ENCODE data around the gene TSR1.

The TSR1 gene

GRCh38 chr17:2377659-2378058, 41.4 kb upstream of the TSR1 start:
- Histone ChIP-seq H3K4me3 (ENCODE audit: insufficient read depth, low read depth, low read length, poor library complexity, severe bottlenecking) (no peak overlapping the region), H3K9me3 (ENCODE audit: control insufficient read depth, low read length) (no peaks in the 10 kb centered on the region), H3K4me1 (ENCODE audit: control insufficient read depth, insufficient read depth, low read length, poor library complexity, severe bottlenecking) (no peaks in the 10 kb centered on the region), H3K27me3 (replicated peaks; ENCODE audit: control insufficient read depth, insufficient read depth, low read length, poor library complexity, severe bottlenecking) (no peaks in the 10 kb centered on the region), H3K27ac (ENCODE audit: insufficient read depth, low read length, poor library complexity, severe bottlenecking) (no peak overlapping the region), H3K36me3 (ENCODE audit: control insufficient read depth, insufficient read depth, low read length) (peaks cover 28% of the 10 kb centered on the region)
- no peak for DNase-seq

- Histone ChIP-seq H3K27me3 (replicated peaks; ENCODE audit: control insufficient read depth, insufficient read depth, low read length, poor library complexity, severe bottlenecking) (no peaks in the 10 kb centered on the region), H3K4me3 (ENCODE audit: insufficient read depth, low read depth, low read length, poor library complexity, severe bottlenecking) (no peak overlapping the region), H3K36me3 (ENCODE audit: control insufficient read depth, insufficient read depth, low read length) (peaks cover 32% of the 10 kb centered on the region), H3K27ac (ENCODE audit: insufficient read depth, low read length, poor library complexity, severe bottlenecking) (no peak overlapping the region), H3K4me1 (ENCODE audit: control insufficient read depth, insufficient read depth, low read length, poor library complexity, severe bottlenecking) (no peaks in the 10 kb centered on the region), H3K9me3 (ENCODE audit: control insufficient read depth, low read length) (no peaks in the 10 kb centered on the region)
- DNase-seq, result no peak
Measured at GRCh38 chr17:2376107-2376506, 39.9 kb upstream of the TSR1 start.

GRCh38 chr17:2375406-2375805, 39.1 kb upstream of the TSR1 start:
- no peaks in the 10 kb centered on the region for H3K4me1 ChIP-seq (ENCODE audit: control insufficient read depth, insufficient read depth, low read length, poor library complexity, severe bottlenecking)
- DNase-seq, result no peak
- no peak overlapping the region for H3K4me3 ChIP-seq (ENCODE audit: insufficient read depth, low read depth, low read length, poor library complexity, severe bottlenecking)
- H3K27me3 ChIP-seq (replicated peaks; ENCODE audit: control insufficient read depth, insufficient read depth, low read length, poor library complexity, severe bottlenecking), result no peaks in the 10 kb centered on the region
- H3K9me3 ChIP-seq (ENCODE audit: control insufficient read depth, low read length), result no peaks in the 10 kb centered on the region
- H3K27ac ChIP-seq (ENCODE audit: insufficient read depth, low read length, poor library complexity, severe bottlenecking), result no peak overlapping the region
- H3K36me3 ChIP-seq (ENCODE audit: control insufficient read depth, insufficient read depth, low read length), result peaks cover 32% of the 10 kb centered on the region

GRCh38 chr17:2374549-2375285, 38.5 kb upstream of the TSR1 start:
- Histone ChIP-seq H3K4me1 (ENCODE audit: control insufficient read depth, insufficient read depth, low read length, poor library complexity, severe bottlenecking) (no peaks in the 10 kb centered on the region), H3K27me3 (replicated peaks; ENCODE audit: control insufficient read depth, insufficient read depth, low read length, poor library complexity, severe bottlenecking) (no peaks in the 10 kb centered on the region), H3K9me3 (ENCODE audit: control insufficient read depth, low read length) (no peaks in the 10 kb centered on the region), H3K36me3 (ENCODE audit: control insufficient read depth, insufficient read depth, low read length) (peaks cover 27% of the 10 kb centered on the region), H3K27ac (ENCODE audit: insufficient read depth, low read length, poor library complexity, severe bottlenecking) (no peak overlapping the region), H3K4me3 (ENCODE audit: insufficient read depth, low read depth, low read length, poor library complexity, severe bottlenecking) (no peak overlapping the region)
- DNase-seq, result no peak

GRCh38 chr17:2373179-2373578, 36.9 kb upstream of the TSR1 start:
- no peaks in the 10 kb centered on the region for H3K4me1 ChIP-seq (ENCODE audit: control insufficient read depth, insufficient read depth, low read length, poor library complexity, severe bottlenecking)
- no peak for DNase-seq
- H3K9me3 ChIP-seq (ENCODE audit: control insufficient read depth, low read length), result no peaks in the 10 kb centered on the region
- H3K27ac ChIP-seq (ENCODE audit: insufficient read depth, low read length, poor library complexity, severe bottlenecking), result no peak overlapping the region
- H3K36me3 ChIP-seq (ENCODE audit: control insufficient read depth, insufficient read depth, low read length), result peaks cover 27% of the 10 kb centered on the region
- H3K27me3 ChIP-seq (replicated peaks; ENCODE audit: control insufficient read depth, insufficient read depth, low read length, poor library complexity, severe bottlenecking), result no peaks in the 10 kb centered on the region
- H3K4me3 ChIP-seq (ENCODE audit: insufficient read depth, low read depth, low read length, poor library complexity, severe bottlenecking), result no peak overlapping the region

GRCh38 chr17:2372681-2373080, 36.4 kb upstream of the TSR1 start:
- H3K9me3 ChIP-seq (ENCODE audit: control insufficient read depth, low read length), result no peaks in the 10 kb centered on the region
- no peak overlapping the region for H3K27ac ChIP-seq (ENCODE audit: insufficient read depth, low read length, poor library complexity, severe bottlenecking)
- H3K4me3 ChIP-seq (ENCODE audit: insufficient read depth, low read depth, low read length, poor library complexity, severe bottlenecking), result no peak overlapping the region
- peaks cover 27% of the 10 kb centered on the region for H3K36me3 ChIP-seq (ENCODE audit: control insufficient read depth, insufficient read depth, low read length)
- H3K4me1 ChIP-seq (ENCODE audit: control insufficient read depth, insufficient read depth, low read length, poor library complexity, severe bottlenecking), result no peaks in the 10 kb centered on the region
- no peak for DNase-seq
- H3K27me3 ChIP-seq (replicated peaks; ENCODE audit: control insufficient read depth, insufficient read depth, low read length, poor library complexity, severe bottlenecking), result no peaks in the 10 kb centered on the region

- Histone ChIP-seq H3K27me3 (replicated peaks; ENCODE audit: control insufficient read depth, insufficient read depth, low read length, poor library complexity, severe bottlenecking) (no peaks in the 10 kb centered on the region), H3K4me1 (ENCODE audit: control insufficient read depth, insufficient read depth, low read length, poor library complexity, severe bottlenecking) (no peaks in the 10 kb centered on the region), H3K36me3 (ENCODE audit: control insufficient read depth, insufficient read depth, low read length) (peaks cover 27% of the 10 kb centered on the region), H3K4me3 (ENCODE audit: insufficient read depth, low read depth, low read length, poor library complexity, severe bottlenecking) (no peak overlapping the region), H3K9me3 (ENCODE audit: control insufficient read depth, low read length) (no peaks in the 10 kb centered on the region), H3K27ac (ENCODE audit: insufficient read depth, low read length, poor library complexity, severe bottlenecking) (no peak overlapping the region)
- no peak for DNase-seq
Measured at GRCh38 chr17:2372180-2372579, 35.9 kb upstream of the TSR1 start.

GRCh38 chr17:2371183-2372130, 35.2 kb upstream of the TSR1 start:
- Histone ChIP-seq H3K4me3 (ENCODE audit: insufficient read depth, low read depth, low read length, poor library complexity, severe bottlenecking) (no peak overlapping the region), H3K4me1 (ENCODE audit: control insufficient read depth, insufficient read depth, low read length, poor library complexity, severe bottlenecking) (no peaks in the 10 kb centered on the region), H3K27ac (ENCODE audit: insufficient read depth, low read length, poor library complexity, severe bottlenecking) (no peak overlapping the region), H3K36me3 (ENCODE audit: control insufficient read depth, insufficient read depth, low read length) (peaks cover 28% of the 10 kb centered on the region), H3K27me3 (replicated peaks; ENCODE audit: control insufficient read depth, insufficient read depth, low read length, poor library complexity, severe bottlenecking) (no peaks in the 10 kb centered on the region), H3K9me3 (ENCODE audit: control insufficient read depth, low read length) (no peaks in the 10 kb centered on the region)
- DNase-seq, result no peak

GRCh38 chr17:2370211-2370589, 33.9 kb upstream of the TSR1 start:
- no peak overlapping the region for H3K4me3 ChIP-seq (ENCODE audit: insufficient read depth, low read depth, low read length, poor library complexity, severe bottlenecking)
- H3K27ac ChIP-seq (ENCODE audit: insufficient read depth, low read length, poor library complexity, severe bottlenecking), result no peak overlapping the region
- H3K36me3 ChIP-seq (ENCODE audit: control insufficient read depth, insufficient read depth, low read length), result peaks cover 27% of the 10 kb centered on the region

More at GRCh38 chr17:2370211-2370589, 33.9 kb upstream of the TSR1 start:
- Histone ChIP-seq H3K4me1 (ENCODE audit: control insufficient read depth, insufficient read depth, low read length, poor library complexity, severe bottlenecking) (no peaks in the 10 kb centered on the region), H3K27me3 (replicated peaks; ENCODE audit: control insufficient read depth, insufficient read depth, low read length, poor library complexity, severe bottlenecking) (no peaks in the 10 kb centered on the region), H3K9me3 (ENCODE audit: control insufficient read depth, low read length) (no peaks in the 10 kb centered on the region)
- no peak for DNase-seq

Measured in effector memory CD4-positive, alpha-beta T cell (primary cell).